ENCODE results near the gene CAB39L. TPM values are rescaled to one million over a fixed set of nuclear protein-coding genes. Genes with fewer than 3 reads are reported as not detected.

CAB39L gene
- total and polyA plus RNA-seq, 3 donors from 2014 or later: 23.2 to 46.9 (median 26.0) TPM

- WGBS, 2 donors: 86% methylated on average over 14 to 15 of the region's 15 CpGs
- peaks cover 54% of the 10 kb centered on the region for H3K4me1 ChIP-seq
- no peak overlapping the region for H3K4me3 ChIP-seq
- TF ChIP-seq POLR2A (IDR thresholded peaks at IDR 0.05) (no peak), CTCF (IDR thresholded peaks at IDR 0.05) (no peak)
- H3K27ac ChIP-seq: peak overlapping the region in 1 of 2 donors; percentile 86
- DNase-seq: no peak
- intact Hi-C loops (cut with DNase I; ENCODE audit: low total_unique reads): no loop called here
- H3K27me3 ChIP-seq: no peaks in the 10 kb centered on the region
- no peaks in the 10 kb centered on the region for H3K36me3 ChIP-seq (ENCODE audit: low read depth, missing control alignments)
- no peaks in the 10 kb centered on the region for H3K9me3 ChIP-seq
These were observed 138.0 kb downstream of the CAB39L start for GRCh38 chr13:49305792-49306425.

GRCh38 chr13:49304763-49305700 is 138.8 kb downstream of the CAB39L start:
- peak overlapping the region in 1 of 2 donors; percentile 67 for H3K27ac ChIP-seq
- no peaks in the 10 kb centered on the region for H3K27me3 ChIP-seq
- DNase-seq: no peak
- no peak for TF ChIP-seq POLR2A (IDR thresholded peaks at IDR 0.05)
- TF ChIP-seq CTCF (IDR thresholded peaks at IDR 0.05): no peak
- WGBS, 2 donors: 88 to 91% methylated on average over 11 to 25 of the region's 25 CpGs
- H3K4me3 ChIP-seq: no peak overlapping the region
- intact Hi-C loops (cut with DNase I; ENCODE audit: low total_unique reads): loop anchor here (5.0 kb wide), 1 partner anchor 132 kb away; no protein-coding TSS in a partner anchor
- no peaks in the 10 kb centered on the region for H3K9me3 ChIP-seq
- H3K36me3 ChIP-seq (ENCODE audit: low read depth, missing control alignments): no peaks in the 10 kb centered on the region
- H3K4me1 ChIP-seq: peaks cover 63% of the 10 kb centered on the region

- 95 to 96% methylated on average over 12 of the region's 12 CpGs for WGBS, 2 donors
- no peak for DNase-seq
- Histone ChIP-seq H3K27ac (peak overlapping the region; percentile 46 to 67), H3K4me1 (peaks cover 68% of the 10 kb centered on the region), H3K4me3 (no peak overlapping the region), H3K27me3 (no peaks in the 10 kb centered on the region), H3K36me3 (ENCODE audit: low read depth, missing control alignments) (no peaks in the 10 kb centered on the region), H3K9me3 (no peaks in the 10 kb centered on the region)
- TF ChIP-seq POLR2A (IDR thresholded peaks at IDR 0.05): no peak
- TF ChIP-seq CTCF (IDR thresholded peaks at IDR 0.05): no peak
- intact Hi-C loops (cut with DNase I; ENCODE audit: low total_unique reads): loop anchor here (5.0 kb wide), 1 partner anchor 133 kb away; no protein-coding TSS in a partner anchor
These were observed 139.5 kb downstream of the CAB39L start for GRCh38 chr13:49304356-49304755.

- Histone ChIP-seq H3K27me3 (no peaks in the 10 kb centered on the region), H3K4me1 (peaks cover 62% of the 10 kb centered on the region), H3K4me3 (no peak overlapping the region), H3K27ac (peak overlapping the region; percentile 46 to 67), H3K36me3 (ENCODE audit: low read depth, missing control alignments) (no peaks in the 10 kb centered on the region), H3K9me3 (no peaks in the 10 kb centered on the region)
- 56% methylated on average over 11 of the region's 11 CpGs for WGBS, 2 donors
- DNase-seq: peak; percentile 94
- TF ChIP-seq POLR2A (IDR thresholded peaks at IDR 0.05) (no peak), CTCF (IDR thresholded peaks at IDR 0.05) (no peak)
- intact Hi-C loops (cut with DNase I; ENCODE audit: low total_unique reads): loop anchor here (5.0 kb wide), 1 partner anchor 134 kb away; no protein-coding TSS in a partner anchor
These were observed 140.2 kb downstream of the CAB39L start for GRCh38 chr13:49303533-49304252.
